Measurements from ENCODE around the gene NLRP2B.

NLRP2B gene

DNA sequence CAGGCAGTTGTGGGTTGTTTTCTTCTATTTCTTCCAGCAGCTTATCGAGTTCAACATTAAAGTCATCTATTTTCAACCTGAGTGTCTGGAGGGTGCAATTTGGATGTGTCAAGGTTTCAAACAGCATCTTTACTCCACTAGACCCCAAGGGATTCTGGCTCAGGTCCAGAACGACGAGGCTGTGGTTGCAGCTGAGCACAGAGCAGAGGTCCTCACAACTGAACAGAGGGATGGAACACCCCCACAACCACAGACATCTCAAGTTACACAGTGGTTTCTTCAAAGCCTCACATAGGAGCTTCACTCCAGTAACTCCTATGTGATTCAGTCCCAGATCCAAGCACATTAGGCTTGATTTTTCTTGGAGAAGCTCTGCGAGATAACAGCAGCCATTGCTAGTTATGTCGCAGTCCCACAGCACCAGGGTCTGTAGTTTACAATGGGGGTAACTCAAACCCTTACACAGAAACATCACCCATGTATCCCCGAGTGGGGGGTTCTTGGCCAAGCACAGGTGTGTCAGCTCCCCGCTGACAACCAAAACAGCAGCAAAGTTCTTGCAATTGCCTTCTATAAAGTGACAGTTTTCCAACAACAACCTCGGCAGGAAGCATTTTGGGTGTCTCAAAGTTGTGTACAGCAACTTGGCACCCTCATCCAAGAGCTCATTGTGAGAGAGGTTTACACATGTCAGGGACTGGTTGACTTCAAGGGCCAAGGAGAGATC is 2.8 kb downstream of the NLRP2B start:
- Histone ChIP-seq H4K91ac (ENCODE audit: low read depth, low read length) (no peak overlapping the region), H2BK12ac (ENCODE audit: low read length) (no peak overlapping the region), H3K27ac (ENCODE audit: low read depth, low read length) (no peak overlapping the region), H3K18ac (ENCODE audit: low read length) (no peak overlapping the region), H3K36me3 (ENCODE audit: control insufficient read depth in 1 of 2, insufficient read depth in 2 of 2, low read length in 2 of 2) (no peaks in the 10 kb centered on the region), H3K79me1 (ENCODE audit: low read length) (no peaks in the 10 kb centered on the region), H2BK120ac (ENCODE audit: insufficient read depth, low read length, poor library complexity) (no peak overlapping the region), H3K4me3 (ENCODE audit: low read depth, low read length) (no peak overlapping the region), H3K23ac (ENCODE audit: low read length) (no peak overlapping the region), H3K14ac (ENCODE audit: low read length) (no peak overlapping the region), H3K79me2 (ENCODE audit: control insufficient read depth, insufficient read depth, low read length, poor library complexity) (no peaks in the 10 kb centered on the region), H2AFZ (ENCODE audit: insufficient read depth, low read length, poor library complexity) (no peak overlapping the region), H4K12ac (ENCODE audit: low read depth, low read length) (no peak overlapping the region), H3K4me1 (ENCODE audit: control insufficient read depth in 1 of 2, insufficient read depth in 2 of 2, low read length in 2 of 2) (no peaks in the 10 kb centered on the region), H3K9ac (ENCODE audit: low read length) (no peak overlapping the region), H3K27me3 (ENCODE audit: insufficient read depth, low read length) (no peaks in the 10 kb centered on the region), H3K4me2 (ENCODE audit: low read length) (no peak overlapping the region), H3K9me3 (ENCODE audit: insufficient read depth, low read depth, low read length) (peaks cover 1% of the 10 kb centered on the region), H3K4ac (ENCODE audit: low read depth, low read length) (no peak overlapping the region), H4K8ac (ENCODE audit: low read depth, low read length) (no peak overlapping the region), H2AK5ac (ENCODE audit: low read length) (no peak overlapping the region), H2BK5ac (ENCODE audit: low read depth, low read length, poor library complexity) (no peak overlapping the region)
- DNase-seq: no peak
- WGBS (ENCODE audit: extremely low coverage, insufficient coverage, insufficient read length): no CpG with 5 or more reads among the region's 8 CpGs

DNA sequence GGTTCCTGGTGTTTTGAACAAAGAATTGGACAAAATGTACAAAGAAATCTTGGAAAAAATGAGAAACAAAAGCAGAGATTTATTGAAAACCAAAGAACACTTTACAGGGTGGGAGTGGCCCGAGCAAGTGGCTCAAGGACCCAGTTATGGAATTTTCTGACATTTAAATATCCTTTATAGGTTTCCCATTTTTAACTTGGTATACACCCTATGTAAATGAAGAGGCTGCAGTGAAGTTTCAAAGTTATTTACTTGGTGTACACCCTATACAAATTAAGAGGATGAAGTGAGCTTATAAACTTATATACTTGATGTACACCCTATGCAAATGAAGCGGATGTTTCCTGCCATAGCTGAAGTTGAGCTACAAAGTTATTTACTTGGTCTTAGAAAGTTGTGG is 4.7 kb downstream of the NLRP2B start:
- no peak overlapping the region for H4K8ac ChIP-seq (ENCODE audit: low read depth, low read length)
- H3K27me3 ChIP-seq (ENCODE audit: insufficient read depth, low read length): no peaks in the 10 kb centered on the region
- H3K14ac ChIP-seq (ENCODE audit: low read length): no peak overlapping the region
- H2AFZ ChIP-seq (ENCODE audit: insufficient read depth, low read length, poor library complexity): no peak overlapping the region
- no peaks in the 10 kb centered on the region for H3K36me3 ChIP-seq (ENCODE audit: control insufficient read depth in 1 of 2, insufficient read depth in 2 of 2, low read length in 2 of 2)
- no peak overlapping the region for H4K91ac ChIP-seq (ENCODE audit: low read depth, low read length)
- H3K9me3 ChIP-seq (ENCODE audit: insufficient read depth, low read depth, low read length): peaks cover 1% of the 10 kb centered on the region
- H3K79me1 ChIP-seq (ENCODE audit: low read length): no peaks in the 10 kb centered on the region
- H2BK5ac ChIP-seq (ENCODE audit: low read depth, low read length, poor library complexity): no peak overlapping the region
- no peaks in the 10 kb centered on the region for H3K4me1 ChIP-seq (ENCODE audit: control insufficient read depth in 1 of 2, insufficient read depth in 2 of 2, low read length in 2 of 2)
- H2BK120ac ChIP-seq (ENCODE audit: insufficient read depth, low read length, poor library complexity): no peak overlapping the region
- no peak overlapping the region for H3K4me2 ChIP-seq (ENCODE audit: low read length)
- no peak overlapping the region for H4K12ac ChIP-seq (ENCODE audit: low read depth, low read length)
- H3K27ac ChIP-seq (ENCODE audit: low read depth, low read length): no peak overlapping the region
- WGBS (ENCODE audit: extremely low coverage, insufficient coverage, insufficient read length): no CpG with 5 or more reads among the region's 2 CpGs
- no peak overlapping the region for H3K23ac ChIP-seq (ENCODE audit: low read length)
- H3K79me2 ChIP-seq (ENCODE audit: control insufficient read depth, insufficient read depth, low read length, poor library complexity): no peaks in the 10 kb centered on the region
- no peak overlapping the region for H3K4me3 ChIP-seq (ENCODE audit: low read depth, low read length)
- no peak overlapping the region for H3K18ac ChIP-seq (ENCODE audit: low read length)
- H3K4ac ChIP-seq (ENCODE audit: low read depth, low read length): no peak overlapping the region
- no peak overlapping the region for H2AK5ac ChIP-seq (ENCODE audit: low read length)
- DNase-seq: no peak
- H3K9ac ChIP-seq (ENCODE audit: low read length): no peak overlapping the region
- H2BK12ac ChIP-seq (ENCODE audit: low read length): no peak overlapping the region

DNA sequence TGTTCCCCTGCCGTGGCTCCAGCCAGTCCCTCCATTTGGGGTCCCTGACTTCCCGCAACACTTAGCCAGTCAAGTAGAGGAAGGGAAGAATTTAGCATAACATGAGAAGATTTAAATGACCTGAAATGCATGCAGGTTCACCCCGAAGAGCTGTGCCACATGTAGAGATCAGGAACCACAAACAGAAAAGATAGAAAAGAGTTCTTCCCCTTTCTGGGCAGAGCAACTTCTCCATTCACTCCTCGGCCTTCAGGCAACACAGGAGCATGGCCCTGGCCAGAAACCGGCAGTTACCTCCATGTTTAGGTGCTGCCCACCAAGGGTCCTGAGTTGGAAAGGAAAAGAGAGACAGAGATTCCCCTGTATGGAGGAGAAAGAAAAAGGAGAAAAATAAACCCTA is 5.2 kb downstream of the NLRP2B start:
- no peak overlapping the region for H3K18ac ChIP-seq (ENCODE audit: low read length)
- peaks cover 1% of the 10 kb centered on the region for H3K9me3 ChIP-seq (ENCODE audit: insufficient read depth, low read depth, low read length)
- no peak overlapping the region for H3K9ac ChIP-seq (ENCODE audit: low read length)
- no CpG with 5 or more reads among the region's 5 CpGs for WGBS (ENCODE audit: extremely low coverage, insufficient coverage, insufficient read length)
- H2AFZ ChIP-seq (ENCODE audit: insufficient read depth, low read length, poor library complexity): no peak overlapping the region
- H3K23ac ChIP-seq (ENCODE audit: low read length): no peak overlapping the region
- no peaks in the 10 kb centered on the region for H3K27me3 ChIP-seq (ENCODE audit: insufficient read depth, low read length)
- H2BK5ac ChIP-seq (ENCODE audit: low read depth, low read length, poor library complexity): no peak overlapping the region
- H2AK5ac ChIP-seq (ENCODE audit: low read length): no peak overlapping the region
- H3K36me3 ChIP-seq (ENCODE audit: control insufficient read depth in 1 of 2, insufficient read depth in 2 of 2, low read length in 2 of 2): no peaks in the 10 kb centered on the region
- no peak overlapping the region for H3K4me3 ChIP-seq (ENCODE audit: low read depth, low read length)
- no peak overlapping the region for H3K27ac ChIP-seq (ENCODE audit: low read depth, low read length)
- H3K79me2 ChIP-seq (ENCODE audit: control insufficient read depth, insufficient read depth, low read length, poor library complexity): no peaks in the 10 kb centered on the region
- no peaks in the 10 kb centered on the region for H3K4me1 ChIP-seq (ENCODE audit: control insufficient read depth in 1 of 2, insufficient read depth in 2 of 2, low read length in 2 of 2)
- no peak overlapping the region for H2BK12ac ChIP-seq (ENCODE audit: low read length)
- H3K4ac ChIP-seq (ENCODE audit: low read depth, low read length): no peak overlapping the region
- H3K79me1 ChIP-seq (ENCODE audit: low read length): no peaks in the 10 kb centered on the region
- H3K14ac ChIP-seq (ENCODE audit: low read length): no peak overlapping the region
- no peak overlapping the region for H4K91ac ChIP-seq (ENCODE audit: low read depth, low read length)
- no peak overlapping the region for H3K4me2 ChIP-seq (ENCODE audit: low read length)
- H4K8ac ChIP-seq (ENCODE audit: low read depth, low read length): no peak overlapping the region
- H2BK120ac ChIP-seq (ENCODE audit: insufficient read depth, low read length, poor library complexity): no peak overlapping the region
- H4K12ac ChIP-seq (ENCODE audit: low read depth, low read length): no peak overlapping the region
- no peak for DNase-seq

GRCh38 chrX:57669961-57670360 is 10.1 kb downstream of the NLRP2B start:
- H3K4me3 ChIP-seq (ENCODE audit: low read depth, low read length): no peak overlapping the region
- no peak overlapping the region for H2BK120ac ChIP-seq (ENCODE audit: insufficient read depth, low read length, poor library complexity)
- no peak overlapping the region for H3K14ac ChIP-seq (ENCODE audit: low read length)
- no peak overlapping the region for H3K23ac ChIP-seq (ENCODE audit: low read length)
- no peaks in the 10 kb centered on the region for H3K27me3 ChIP-seq (ENCODE audit: insufficient read depth, low read length)
- H4K12ac ChIP-seq (ENCODE audit: low read depth, low read length): no peak overlapping the region
- DNase-seq: no peak
- H3K4me1 ChIP-seq (ENCODE audit: control insufficient read depth in 1 of 2, insufficient read depth in 2 of 2, low read length in 2 of 2): no peaks in the 10 kb centered on the region
- H3K4ac ChIP-seq (ENCODE audit: low read depth, low read length): no peak overlapping the region
- no peak overlapping the region for H2AK5ac ChIP-seq (ENCODE audit: low read length)
- H3K36me3 ChIP-seq (ENCODE audit: control insufficient read depth in 1 of 2, insufficient read depth in 2 of 2, low read length in 2 of 2): no peaks in the 10 kb centered on the region
- no peaks in the 10 kb centered on the region for H3K79me1 ChIP-seq (ENCODE audit: low read length)
- WGBS (ENCODE audit: extremely low coverage, insufficient coverage, insufficient read length): no CpG with 5 or more reads among the region's 1 CpG
- H3K9ac ChIP-seq (ENCODE audit: low read length): no peak overlapping the region
- H2BK5ac ChIP-seq (ENCODE audit: low read depth, low read length, poor library complexity): no peak overlapping the region
- no peaks in the 10 kb centered on the region for H3K79me2 ChIP-seq (ENCODE audit: control insufficient read depth, insufficient read depth, low read length, poor library complexity)
- H3K9me3 ChIP-seq (ENCODE audit: insufficient read depth, low read depth, low read length): no peaks in the 10 kb centered on the region
- no peak overlapping the region for H3K4me2 ChIP-seq (ENCODE audit: low read length)
- no peak overlapping the region for H4K8ac ChIP-seq (ENCODE audit: low read depth, low read length)
- no peak overlapping the region for H3K18ac ChIP-seq (ENCODE audit: low read length)
- H4K91ac ChIP-seq (ENCODE audit: low read depth, low read length): no peak overlapping the region
- no peak overlapping the region for H2BK12ac ChIP-seq (ENCODE audit: low read length)
- no peak overlapping the region for H3K27ac ChIP-seq (ENCODE audit: low read depth, low read length)
- H2AFZ ChIP-seq (ENCODE audit: insufficient read depth, low read length, poor library complexity): no peak overlapping the region
